WTC11 (cell line): Measurements from ENCODE around the gene SFTA2.

Source experiments
- ATF2 ChIP-seq: sonication (generic); formaldehyde crosslinking; IDR thresholded peaks from 2 replicates; pipeline ENCODE4 v1.8.1; 2022; ENCODE audit warnings: low read depth, missing genetic modification reagents, borderline replicate concordance
- ATF3 ChIP-seq: sonication (generic); formaldehyde crosslinking; conservative IDR thresholded peaks from 2 replicates; pipeline ENCODE4 v1.8.1; 2022; ENCODE audit warnings: mild to moderate bottlenecking, missing genetic modification reagents
- CREB1 ChIP-seq: sonication (generic); formaldehyde crosslinking; IDR thresholded peaks from 2 replicates; pipeline ENCODE4 v1.8.0; 2023; ENCODE audit warnings: mild to moderate bottlenecking, missing genetic modification reagents
- CTCF ChIP-seq: fragments of 200-600 bp; IDR thresholded peaks from 2 replicates; pipeline ENCODE4 v1.8.0; 2022; ENCODE audit warnings: antibody characterized with exemption
- E2F4 ChIP-seq: sonication (generic); formaldehyde crosslinking; IDR thresholded peaks from 2 replicates; pipeline ENCODE4 v1.8.1; 2022; ENCODE audit warnings: low read depth, mild to moderate bottlenecking, moderate library complexity, missing genetic modification reagents, borderline replicate concordance
- JUN ChIP-seq: sonication (generic); formaldehyde crosslinking; IDR thresholded peaks from 2 replicates; pipeline ENCODE4 v1.8.0; 2023; ENCODE audit warnings: mild to moderate bottlenecking, missing genetic modification reagents
- MAX ChIP-seq: sonication (generic); formaldehyde crosslinking; IDR thresholded peaks from 2 replicates; pipeline ENCODE4 v1.8.0; 2022; ENCODE audit warnings: mild to moderate bottlenecking, missing genetic modification reagents
- MYBL2 ChIP-seq: sonication (generic); formaldehyde crosslinking; IDR thresholded peaks from 2 replicates; pipeline ENCODE4 v1.8.1; 2023; ENCODE audit warnings: mild to moderate bottlenecking, moderate library complexity, missing genetic modification reagents
- NFYB ChIP-seq: sonication (generic); formaldehyde crosslinking; conservative IDR thresholded peaks from 2 replicates; pipeline ENCODE4 v1.8.0; 2022; ENCODE audit warnings: low read depth, missing genetic modification reagents
- NR1H2 ChIP-seq: sonication (generic); formaldehyde crosslinking; IDR thresholded peaks from 2 replicates; pipeline ENCODE4 v1.9.0; 2021; ENCODE audit warnings: mild to moderate bottlenecking, moderate library complexity, missing genetic modification reagents
- NR3C1 ChIP-seq: sonication (generic); formaldehyde crosslinking; conservative IDR thresholded peaks from 2 replicates; pipeline ENCODE4 v1.8.1; 2023; ENCODE audit warnings: low read depth, mild to moderate bottlenecking, missing genetic modification reagents
- ZNF512 ChIP-seq: sonication (generic); formaldehyde crosslinking; IDR thresholded peaks from 2 replicates; pipeline ENCODE4 v1.8.1; 2022; ENCODE audit warnings: missing genetic modification reagents, borderline replicate concordance
- ZSCAN18 ChIP-seq: fragments of 250-450 bp; sonication (Bioruptor Pico); IDR thresholded peaks from 2 replicates; pipeline ENCODE4 v2.1.2; 2022; ENCODE audit warnings: mild to moderate bottlenecking, moderate library complexity

GRCh38 chr6:30932665-30933365 is 845 bp upstream of the SFTA2 start:
- no peak for TF ChIP-seq MAX (CRISPR knock-in tag)
- TF ChIP-seq ZNF512 (CRISPR knock-in tag), result no peak
- TF ChIP-seq ATF3, result no peak
- no peak for TF ChIP-seq CTCF
- TF ChIP-seq ATF2 (CRISPR knock-in tag), result no peak
- TF ChIP-seq NFYB (CRISPR knock-in tag), result no peak
- TF ChIP-seq ZSCAN18, result no peak
- TF ChIP-seq NR1H2 (CRISPR knock-in tag), result no peak
- TF ChIP-seq JUN (CRISPR knock-in tag), result no peak
- no peak for TF ChIP-seq NR3C1 (CRISPR knock-in tag)
- TF ChIP-seq CREB1, result no peak
- no peak for TF ChIP-seq MYBL2 (CRISPR knock-in tag)
- TF ChIP-seq E2F4 (CRISPR knock-in tag), result no peak
